HepG2 (cell line): Measurements from ENCODE around the gene CDK2. TPM values are rescaled to one million over a fixed set of nuclear protein-coding genes. Genes with fewer than 3 reads are reported as not detected.

Experiments
- ATAC-seq: fragments of 200-7000 bp; cut with Tn5 transposase; 3 replicates; pipeline ENCODE4 v1.9.1; 2020; ENCODE audit warnings: mild to moderate bottlenecking, moderate library complexity
- BruUV-seq: library from RNA; stranded (reverse); fragments of 400-500 nt; replicated peaks from 2 replicates; lab custom pipeline; 2021; lab: Mats Ljungman, UMichigan
- CTCF ChIA-PET: fragments of 300-600 bp; formaldehyde crosslinking; extraction: SDS; loops from one replicate; lab custom pipeline; 2021; ENCODE audit warnings: low total read pairs, inconsistent platforms, low intra/inter-chr PET ratio; lab: Yijun Ruan, JAX
- POLR2A ChIA-PET: fragments of 350-600 bp; sonication (Branson Sonifier 250); formaldehyde crosslinking; loops from one replicate; lab custom pipeline; 2020; ENCODE audit warnings: antibody characterized with exemption, inconsistent platforms; lab: Yijun Ruan, JAX
- DNase-seq: peaks from one replicate; pipeline ENCODE4 v3.0.0-alpha.2; 2015; ENCODE audit warnings: low spot score
- FAIRE-seq: peaks from 3 replicates; lab custom pipeline; 2011; peaks lifted over from hg19 to GRCh38; lab: Jason Lieb, UNC
- H2AFZ ChIP-seq: one replicate; pipeline ENCODE4 v1.6.1; 2011; ENCODE audit warnings: low read length, inconsistent platforms
- H3K27ac ChIP-seq: fragments of 300-600 bp; 3 replicates; pipeline ENCODE4 v1.8.0; 2011; ENCODE audit warnings: mixed run types, mild to moderate bottlenecking, mixed read lengths, low read length, inconsistent platforms; ENCODE audit not compliant: insufficient read depth; ENCODE audit errors: extremely low read length
- H3K27me3 ChIP-seq, 2 experiments: fragments of 200-600 bp in 1 of 2; 2 replicates in 1 of 2; 3 replicates in 1 of 2; pipeline versions ENCODE4 v1.6.0 to v1.8.0; 2011; ENCODE audit warnings: low read length in 2 of 2, mild to moderate bottlenecking in 2 of 2, moderate library complexity in 2 of 2, inconsistent platforms in 1 of 2; ENCODE audit not compliant: insufficient read depth in 2 of 2, control insufficient read depth in 1 of 2
- H3K36me3 ChIP-seq, 2 experiments: fragments of 200-600 bp in 1 of 2; replicated peaks in 1 of 2; 2 replicates in 1 of 2; 3 replicates in 1 of 2; pipeline versions ENCODE4 v1.5.1 to v1.8.0; 2011; ENCODE audit warnings: low read length in 2 of 2, inconsistent platforms in 1 of 2; ENCODE audit not compliant: insufficient read depth in 2 of 2, control insufficient read depth in 1 of 2
- H3K4me1 ChIP-seq: 2 replicates; pipeline ENCODE4 v1.5.1; 2012; ENCODE audit warnings: low read length, inconsistent platforms; ENCODE audit not compliant: insufficient read depth
- H3K4me2 ChIP-seq: 2 replicates; pipeline ENCODE4 v1.6.0; 2011; ENCODE audit warnings: low read depth, low read length, inconsistent platforms
- H3K4me3 ChIP-seq, 3 experiments: fragments of 200-600 bp in 1 of 3; sonication (generic), shearing (Covaris generic) in 1 of 3; replicated peaks in 1 of 3; 2 replicates each; pipeline ENCODE4 v1.5.1; 2011 to 2016; ENCODE audit warnings: low read length in 3 of 3, inconsistent platforms in 2 of 3, low read depth in 2 of 3, mild to moderate bottlenecking in 2 of 3, control low read depth in 1 of 3, mixed read lengths in 1 of 3; ENCODE audit not compliant: insufficient read depth in 1 of 3
- H3K79me2 ChIP-seq: one replicate; pipeline ENCODE4 v1.6.1; 2011; ENCODE audit warnings: low read length, inconsistent platforms; ENCODE audit not compliant: insufficient read depth
- H3K9ac ChIP-seq: 2 replicates; pipeline ENCODE4 v1.6.0; 2011; ENCODE audit warnings: mild to moderate bottlenecking, low read depth, low read length, inconsistent platforms; ENCODE audit not compliant: insufficient read depth
- H3K9me3 ChIP-seq: 2 replicates; pipeline ENCODE4 v1.5.1; 2012; ENCODE audit warnings: mild to moderate bottlenecking, low read length
- H4K20me1 ChIP-seq: 2 replicates; pipeline ENCODE4 v1.6.0; 2011; ENCODE audit warnings: inconsistent platforms, mild to moderate bottlenecking, low read length, moderate library complexity; ENCODE audit not compliant: insufficient read depth
- ATF7 ChIP-seq, 2 experiments: fragments of 450-650 bp in 1 of 2; sonication (generic) in 1 of 2; formaldehyde crosslinking in 1 of 2; IDR thresholded peaks; 2 replicates each; pipeline versions ENCODE4 v1.4.0 to v1.6.1; 2016 to 2020; ENCODE audit warnings: antibody characterized with exemption in 1 of 2, mild to moderate bottlenecking in 1 of 2, missing genetic modification reagents in 1 of 2
- CENPX ChIP-seq: sonication (generic); formaldehyde crosslinking; IDR thresholded peaks from 2 replicates; pipeline ENCODE4 v1.9.0; 2021; ENCODE audit warnings: mild to moderate bottlenecking, missing genetic modification reagents, moderate library complexity
- CERS6 ChIP-seq: sonication (generic); formaldehyde crosslinking; IDR thresholded peaks from 2 replicates; pipeline ENCODE4 v1.5.0; 2020; ENCODE audit warnings: missing genetic modification reagents
- MED8 ChIP-seq: sonication (generic); formaldehyde crosslinking; IDR thresholded peaks from 2 replicates; pipeline ENCODE4 v1.8.1; 2023; ENCODE audit warnings: mild to moderate bottlenecking, missing genetic modification reagents; ENCODE audit not compliant: insufficient replicate concordance
- PCBP2 ChIP-seq: fragments of 200-400 bp; formaldehyde crosslinking; optimal IDR thresholded peaks from 2 replicates; pipeline ENCODE3; 2018; ENCODE audit warnings: low read length, low read depth; ENCODE audit not compliant: poor library complexity, severe bottlenecking
- ZIK1 ChIP-seq: sonication (generic); formaldehyde crosslinking; IDR thresholded peaks from 2 replicates; pipeline ENCODE4 v1.5.0; 2020; ENCODE audit warnings: mild to moderate bottlenecking, low read depth, missing genetic modification reagents, borderline replicate concordance
- ZNF143 ChIP-seq: sonication (generic); formaldehyde crosslinking; IDR thresholded peaks from 2 replicates; pipeline ENCODE4 v1.4.0; 2020; ENCODE audit warnings: missing genetic modification reagents
- ZNF235 ChIP-seq: sonication (generic); formaldehyde crosslinking; IDR thresholded peaks from 2 replicates; pipeline ENCODE4 v1.8.1; 2023; ENCODE audit warnings: mild to moderate bottlenecking, missing genetic modification reagents, borderline replicate concordance
- ZNF619 ChIP-seq: sonication (generic); formaldehyde crosslinking; IDR thresholded peaks from 2 replicates; pipeline ENCODE4 v1.4.0; 2020; ENCODE audit warnings: mild to moderate bottlenecking, missing genetic modification reagents
- ZNF629 ChIP-seq: sonication (generic); formaldehyde crosslinking; conservative IDR thresholded peaks from 2 replicates; pipeline ENCODE4 v1.5.0; 2020; ENCODE audit warnings: missing genetic modification reagents
- ZNF83 ChIP-seq: sonication (generic); formaldehyde crosslinking; IDR thresholded peaks from 2 replicates; pipeline ENCODE4 v1.4.0; 2020; ENCODE audit warnings: missing genetic modification reagents, mild to moderate bottlenecking, borderline replicate concordance
- WGBS: methylation state at CpG from one replicate; pipeline ENCODE4 v1.1.6; 2017; ENCODE audit warnings: low lambda C conversion rate; 5-methylcytosine and 5-hydroxymethylcytosine counted together
- in situ Hi-C: cut with HindIII; loops from 2 replicates; pipeline ENCODE4 v1.10.0; 2017; ENCODE audit warnings: low pct_unique_long_range_greater_than_20kb; ENCODE audit not compliant: extremely low pct_ligation_motif_present
- intact Hi-C: fragments of 100-400 bp; cut with micrococcal nuclease; formaldehyde crosslinking; loops from one replicate; pipeline ENCODE4 v1.10.0; 2022; ENCODE audit not compliant: unreplicated experiment
- polyA plus RNA-seq, 8 experiments: library from polyadenylated mRNA; depleted of rRNA in 3 of 8; stranded (reverse) in 7 of 8; unstranded in 1 of 8; fragments of >200 nt; fragmentation: Illumina TruSeq in 4 of 8; extraction: Trizol in 4 of 8; gene quantifications; 2 replicates each; pipeline versions ENCODE4 v1.2.1 to v1.2.3, GENCODE V29; 2011 to 2016; ENCODE audit warnings: low read depth in 4 of 8, missing spikeins in 1 of 8, mixed read lengths in 1 of 8; ENCODE audit not compliant: insufficient read depth in 1 of 8
- total RNA-seq, 5 experiments: library from RNA; depleted of rRNA; stranded (reverse); fragments of >200 nt; fragmentation: Illumina TruSeq; extraction: Trizol; gene quantifications; 2 replicates each; pipeline ENCODE4 v1.2.3, GENCODE V29; 2016; ENCODE audit warnings: low read depth in 1 of 5

Gene CDK2
- total and polyA plus RNA-seq, 2 of the 13 experiments (the other 11 are each of a cell fraction or from before 2014, with no cell fraction given): 47.5 to 52.6 TPM

- Histone ChIP-seq H3K9me3 (no peaks in the 10 kb centered on the region), H3K36me3 (no peaks in the 10 kb centered on the region), H2AFZ (no peak overlapping the region), H3K4me2 (0 out of 2 replicates have a peak overlapping the region, but pooled peaks have one; percentile 97), H3K27ac (no peak overlapping the region), H3K27me3 (peaks cover 0 to 11% of the 10 kb centered on the region in 2 experiments; a peak in 1 of 5 replicates), H4K20me1 (no peaks in the 10 kb centered on the region), H3K9ac (no peak overlapping the region), H3K4me3 (no peak overlapping the region), H3K79me2 (no peaks in the 10 kb centered on the region), H3K4me1 (peaks cover 44% of the 10 kb centered on the region)
- no TSS peak for BruUV-seq
- TF ChIP-seq CERS6 (CRISPR knock-in tag) (no peak), CENPX (CRISPR knock-in tag) (no peak), ATF7 (IDR thresholded peaks at IDR 0.05) (0 out of 2 replicates have a peak, but pooled peaks have one; percentile 11), ATF7 (CRISPR knock-in tag; IDR thresholded peaks at IDR 0.05) (no peak), ZNF83 (CRISPR knock-in tag) (no peak), ZNF143 (CRISPR knock-in tag) (no peak), PCBP2 (no peak), ZNF235 (CRISPR knock-in tag) (no peak), MED8 (CRISPR knock-in tag) (no peak), ZIK1 (CRISPR knock-in tag) (no peak), ZNF629 (CRISPR knock-in tag) (peak; percentile 84), ZNF619 (no peak)
- in situ Hi-C loops: no loop called here
- ATAC-seq: no peak
- POLR2A ChIA-PET: interaction anchor here (5.0 to 10.5 kb wide), 2 partner anchors 104 to 117 kb away, joined by 20 to 108 read pairs; partner anchors contain the start of genes DNAJC14, ORMDL2 and SARNP
- CTCF ChIA-PET: no interaction called here
- WGBS: 90% methylated on average over 1 of the region's 1 CpG
- FAIRE-seq: no peak
- no peak for DNase-seq
- intact Hi-C loops: loop anchor here (5.0 kb wide), 1 partner anchor 197 kb away; no protein-coding TSS in a partner anchor
These were observed 32.6 kb upstream of the CDK2 start for GRCh38 chr12:55933799-55934742.
